Natural killer cell (primary cell): ENCODE results near the gene PDLIM1. TPM values are rescaled to one million over a fixed set of nuclear protein-coding genes. Genes with fewer than 3 reads are reported as not detected.

Experiments used
- ATAC-seq, 3 donors: fragments of 150-1000 bp in 2 of 3; fragments of 200-7000 bp in 1 of 3; cut with Tn5 transposase; 1 replicate in 1 of 3; 2 replicates in 2 of 3; pipeline ENCODE4 v1.10.0; 2021; ENCODE audit warnings: mild to moderate bottlenecking in 2 of 3, moderate library complexity in 2 of 3
- DNase-seq, 2 donors: peaks; one replicate each; pipeline versions ENCODE4 v3.0.0 to v3.0.0-alpha.2; 2013 to 2021; ENCODE audit warnings: mixed read lengths in 1 of 2
- H3K27ac ChIP-seq: one replicate; pipeline ENCODE4 v1.5.1; 2013; ENCODE audit warnings: mild to moderate bottlenecking, low read length
- H3K27me3 ChIP-seq: one replicate; pipeline ENCODE4 v1.6.1; 2013; ENCODE audit warnings: low read length; ENCODE audit not compliant: control insufficient read depth, insufficient read depth
- H3K36me3 ChIP-seq: one replicate; pipeline ENCODE4 v1.6.1; 2013; ENCODE audit warnings: low read length; ENCODE audit not compliant: control insufficient read depth, insufficient read depth
- H3K4me1 ChIP-seq: one replicate; pipeline ENCODE4 v1.6.1; 2013; ENCODE audit warnings: low read length; ENCODE audit not compliant: control insufficient read depth, insufficient read depth
- H3K4me3 ChIP-seq: one replicate; pipeline ENCODE4 v1.5.1; 2013; ENCODE audit warnings: low read length
- H3K9me3 ChIP-seq: one replicate; pipeline ENCODE4 v1.6.1; 2013; ENCODE audit warnings: low read length; ENCODE audit not compliant: control insufficient read depth, insufficient read depth
- H3K27ac Mint-ChIP-seq, 2 donors: one replicate each; pipeline ENCODE4 v1.8.0; 2022; ENCODE audit warnings: mild to moderate bottlenecking in 2 of 2, mixed read lengths in 2 of 2, moderate library complexity in 1 of 2
- H3K27me3 Mint-ChIP-seq, 2 donors: one replicate each; pipeline ENCODE4 v1.8.0; 2022; ENCODE audit warnings: low read depth in 2 of 2, mixed read lengths in 2 of 2
- H3K36me3 Mint-ChIP-seq: one replicate; pipeline ENCODE4 v1.8.0; 2022; ENCODE audit warnings: mixed read lengths
- H3K4me1 Mint-ChIP-seq, 2 donors: one replicate each; pipeline ENCODE4 v1.8.0; 2022; ENCODE audit warnings: mixed read lengths in 2 of 2
- H3K4me3 Mint-ChIP-seq: one replicate; pipeline ENCODE4 v1.8.0; 2022; ENCODE audit warnings: mild to moderate bottlenecking, moderate library complexity, mixed read lengths
- H3K9me3 Mint-ChIP-seq, 2 donors: one replicate each; pipeline ENCODE4 v1.8.0; 2022; ENCODE audit warnings: mixed read lengths in 2 of 2
- WGBS: methylation state at CpG from one replicate; pipeline ENCODE4 v1.1.7; 2013; ENCODE audit warnings: missing lambda C conversion rate; ENCODE audit not compliant: insufficient coverage; 5-methylcytosine and 5-hydroxymethylcytosine counted together
- intact Hi-C: fragments of 100-400 bp; cut with micrococcal nuclease; formaldehyde crosslinking; loops from one replicate; pipeline ENCODE4 v1.14.2; 2022
- total RNA-seq, 4 donors: library from RNA; stranded (reverse); fragments of 120-200 nt in 1 of 4; gene quantifications; one replicate each; pipeline versions ENCODE4 v1.2.3 to v1.2.4, GENCODE V29; 2013 to 2022
- TF ChIP-seq, protein P1 (sequence below): fragments of 200-600 bp; IDR thresholded peaks from one replicate; pipeline ENCODE4 v1.8.0; 2022; ENCODE audit warnings: antibody characterized with exemption

Gene PDLIM1
- total RNA-seq, 3 donors from 2014 or later (not counting 1 experiment from before 2014, with no cell fraction given): 7.1 to 25.2 (median 24.5) TPM

DNA sequence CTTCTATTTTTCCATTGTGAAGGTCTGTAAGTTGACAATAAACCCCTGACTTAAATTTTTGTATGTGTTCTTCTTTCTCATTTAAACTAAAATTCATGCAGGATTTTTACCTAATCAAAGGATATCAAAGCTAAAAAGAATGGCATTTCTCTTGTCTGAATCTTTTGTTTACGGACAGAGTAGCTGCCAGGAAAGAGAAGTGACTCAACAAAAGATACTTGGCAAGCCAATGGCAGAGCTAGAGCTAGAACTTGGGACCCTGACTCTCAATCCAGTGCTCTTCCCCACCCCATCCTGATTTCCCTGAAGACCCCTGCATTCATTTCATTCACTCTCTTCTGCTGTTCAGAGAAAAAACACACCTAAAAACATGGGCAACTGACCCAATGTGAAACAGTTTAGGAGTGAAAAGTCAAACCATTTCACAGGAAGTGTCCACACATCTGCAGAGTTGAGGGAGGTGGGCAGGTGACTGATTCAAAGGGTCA lies 40.2 kb upstream of the PDLIM1 start:
- Histone ChIP-seq H3K27ac (no peak overlapping the region), H3K4me1 (no peaks in the 10 kb centered on the region), H3K9me3 (no peaks in the 10 kb centered on the region), H3K27me3 (no peaks in the 10 kb centered on the region), H3K36me3 (no peaks in the 10 kb centered on the region), H3K4me3 (no peak overlapping the region)
- no peaks in the 10 kb centered on the region for H3K27me3 Mint-ChIP-seq
- no peak overlapping the region for H3K27ac Mint-ChIP-seq
- ATAC-seq (no peak), DNase-seq (no peak)
- no peak overlapping the region for H3K4me3 Mint-ChIP-seq
- intact Hi-C loops: no loop called here
- no peaks in the 10 kb centered on the region for H3K4me1 Mint-ChIP-seq
- TF ChIP-seq, protein P1, sequence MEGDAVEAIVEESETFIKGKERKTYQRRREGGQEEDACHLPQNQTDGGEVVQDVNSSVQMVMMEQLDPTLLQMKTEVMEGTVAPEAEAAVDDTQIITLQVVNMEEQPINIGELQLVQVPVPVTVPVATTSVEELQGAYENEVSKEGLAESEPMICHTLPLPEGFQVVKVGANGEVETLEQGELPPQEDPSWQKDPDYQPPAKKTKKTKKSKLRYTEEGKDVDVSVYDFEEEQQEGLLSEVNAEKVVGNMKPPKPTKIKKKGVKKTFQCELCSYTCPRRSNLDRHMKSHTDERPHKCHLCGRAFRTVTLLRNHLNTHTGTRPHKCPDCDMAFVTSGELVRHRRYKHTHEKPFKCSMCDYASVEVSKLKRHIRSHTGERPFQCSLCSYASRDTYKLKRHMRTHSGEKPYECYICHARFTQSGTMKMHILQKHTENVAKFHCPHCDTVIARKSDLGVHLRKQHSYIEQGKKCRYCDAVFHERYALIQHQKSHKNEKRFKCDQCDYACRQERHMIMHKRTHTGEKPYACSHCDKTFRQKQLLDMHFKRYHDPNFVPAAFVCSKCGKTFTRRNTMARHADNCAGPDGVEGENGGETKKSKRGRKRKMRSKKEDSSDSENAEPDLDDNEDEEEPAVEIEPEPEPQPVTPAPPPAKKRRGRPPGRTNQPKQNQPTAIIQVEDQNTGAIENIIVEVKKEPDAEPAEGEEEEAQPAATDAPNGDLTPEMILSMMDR: no peak
- H3K36me3 Mint-ChIP-seq: no peaks in the 10 kb centered on the region
- no peaks in the 10 kb centered on the region for H3K9me3 Mint-ChIP-seq
- WGBS: 94% methylated on average over 1 of the region's 1 CpG

DNA sequence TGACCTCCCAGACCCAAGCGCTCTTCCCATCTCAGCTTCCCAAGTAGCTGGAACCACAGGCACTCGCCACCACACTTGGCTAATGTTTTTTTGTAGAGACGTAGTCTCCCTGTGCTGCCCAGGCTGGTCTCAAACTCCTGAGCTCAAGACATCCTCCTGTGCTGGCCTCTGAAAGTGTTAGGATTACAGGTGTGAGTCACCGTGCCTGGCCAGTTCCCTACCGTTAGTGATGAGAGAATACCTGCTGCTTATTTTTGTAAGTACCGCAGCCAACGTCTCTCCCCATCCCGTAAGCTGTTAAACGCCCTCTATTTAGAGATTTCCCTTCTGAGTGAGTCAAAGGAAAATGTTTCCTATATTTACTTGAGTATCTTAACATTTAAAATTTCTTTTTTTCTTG lies 38.5 kb upstream of the PDLIM1 start:
- DNase-seq: no peak
- no peaks in the 10 kb centered on the region for H3K4me1 Mint-ChIP-seq
- no peak overlapping the region for H3K27ac Mint-ChIP-seq
- H3K4me3 ChIP-seq: no peak overlapping the region
- H3K4me3 Mint-ChIP-seq: no peak overlapping the region
- TF ChIP-seq, protein P1: no peak
- no peaks in the 10 kb centered on the region for H3K9me3 ChIP-seq
- 94% methylated on average over 9 of the region's 9 CpGs for WGBS
- no peak overlapping the region for H3K27ac ChIP-seq
- no peaks in the 10 kb centered on the region for H3K36me3 ChIP-seq
- no peaks in the 10 kb centered on the region for H3K27me3 ChIP-seq
- no peaks in the 10 kb centered on the region for H3K9me3 Mint-ChIP-seq
- H3K27me3 Mint-ChIP-seq: no peaks in the 10 kb centered on the region
- intact Hi-C loops: no loop called here
- no peak for ATAC-seq
- no peaks in the 10 kb centered on the region for H3K36me3 Mint-ChIP-seq
- no peaks in the 10 kb centered on the region for H3K4me1 ChIP-seq

DNA sequence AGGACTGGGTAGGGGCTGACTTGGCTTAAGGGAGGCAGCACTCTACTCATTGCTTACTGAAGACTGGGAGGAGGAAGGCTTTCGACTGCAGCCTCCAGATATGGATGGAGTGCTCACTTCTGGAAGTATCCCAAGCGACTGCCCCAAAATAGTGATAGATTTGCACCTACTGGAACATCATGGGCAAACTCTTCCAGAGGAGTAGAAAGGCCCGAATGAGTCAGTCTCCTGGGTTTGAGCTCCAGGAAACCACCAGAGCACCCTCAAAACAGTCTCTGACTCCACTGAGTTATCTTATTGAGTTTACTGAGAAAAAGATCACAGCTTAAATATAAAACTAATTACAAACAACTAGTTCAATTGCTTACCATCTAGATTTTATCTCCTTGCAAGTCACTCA lies 37.2 kb upstream of the PDLIM1 start:
- Histone ChIP-seq H3K27me3 (no peaks in the 10 kb centered on the region), H3K4me3 (no peak overlapping the region), H3K36me3 (no peaks in the 10 kb centered on the region), H3K9me3 (no peaks in the 10 kb centered on the region), H3K4me1 (no peaks in the 10 kb centered on the region), H3K27ac (no peak overlapping the region)
- TF ChIP-seq, protein P1: no peak
- no peaks in the 10 kb centered on the region for H3K27me3 Mint-ChIP-seq
- DNase-seq: no peak
- H3K4me3 Mint-ChIP-seq: no peak overlapping the region
- intact Hi-C loops: no loop called here
- no peaks in the 10 kb centered on the region for H3K9me3 Mint-ChIP-seq
- WGBS: 76% methylated on average over 3 of the region's 3 CpGs
- ATAC-seq: no peak
- no peaks in the 10 kb centered on the region for H3K36me3 Mint-ChIP-seq
- H3K27ac Mint-ChIP-seq: no peak overlapping the region
- H3K4me1 Mint-ChIP-seq: no peaks in the 10 kb centered on the region

DNA sequence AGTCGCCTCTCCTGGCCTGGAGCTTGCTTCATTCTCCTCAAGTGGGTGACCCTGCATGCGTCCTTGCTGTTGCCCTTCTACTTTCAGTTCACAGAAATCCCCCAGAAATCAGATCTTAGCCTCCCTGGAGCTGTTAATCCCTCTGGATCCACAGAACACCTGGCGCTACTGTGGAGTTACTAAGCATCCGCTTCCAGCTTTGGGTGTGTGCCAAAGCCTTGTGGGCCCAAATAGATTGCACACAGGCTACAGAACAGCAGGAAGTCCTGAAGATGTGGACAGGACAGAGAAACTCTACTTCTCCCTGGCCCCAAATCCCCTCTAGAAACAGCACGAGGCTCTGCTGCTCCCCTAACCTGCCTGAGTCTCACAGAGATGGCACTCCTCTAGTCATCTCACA lies 36.6 kb upstream of the PDLIM1 start:
- H3K36me3 Mint-ChIP-seq: no peaks in the 10 kb centered on the region
- no peaks in the 10 kb centered on the region for H3K4me1 ChIP-seq
- DNase-seq (no peak), ATAC-seq (no peak)
- intact Hi-C loops: no loop called here
- H3K27ac Mint-ChIP-seq: no peak overlapping the region
- H3K27me3 Mint-ChIP-seq: no peaks in the 10 kb centered on the region
- 83% methylated on average over 5 of the region's 5 CpGs for WGBS
- H3K27ac ChIP-seq: no peak overlapping the region
- H3K9me3 Mint-ChIP-seq: no peaks in the 10 kb centered on the region
- H3K4me3 Mint-ChIP-seq: no peak overlapping the region
- TF ChIP-seq, protein P1: no peak
- no peaks in the 10 kb centered on the region for H3K27me3 ChIP-seq
- no peak overlapping the region for H3K4me3 ChIP-seq
- H3K9me3 ChIP-seq: no peaks in the 10 kb centered on the region
- no peaks in the 10 kb centered on the region for H3K4me1 Mint-ChIP-seq
- H3K36me3 ChIP-seq: no peaks in the 10 kb centered on the region
